Thymus (tissue), 11 donors: Measurements from ENCODE around the gene GFRA1. TPM values are rescaled to one million over a fixed set of nuclear protein-coding genes. Genes with fewer than 3 reads are reported as not detected.
A peak's percentile ranks its signal among the peaks of the same experiment; 100 is the strongest.

Experiments used
- DNase-seq, 9 donors: peaks; one replicate each; pipeline ENCODE4 v3.0.0-alpha.2; 2013; ENCODE audit warnings: low spot score in 9 of 9, low read depth in 6 of 9, missing footprints in 1 of 9
- H3K27ac ChIP-seq, 2 donors: one replicate each; pipeline ENCODE4 v1.5.1; 2013; ENCODE audit warnings: control low read depth in 1 of 2, low read depth in 1 of 2, low read length in 1 of 2, mild to moderate bottlenecking in 1 of 2, moderate library complexity in 1 of 2
- H3K27me3 ChIP-seq, 2 donors: one replicate each; pipeline ENCODE4 v1.5.1; 2013; ENCODE audit warnings: low read length in 1 of 2; ENCODE audit not compliant: control insufficient read depth in 2 of 2, insufficient read depth in 1 of 2
- H3K36me3 ChIP-seq, 2 donors: one replicate each; pipeline ENCODE4 v1.5.1; 2013; ENCODE audit warnings: low read length in 1 of 2, mild to moderate bottlenecking in 1 of 2, moderate library complexity in 1 of 2; ENCODE audit not compliant: control insufficient read depth in 2 of 2, insufficient read depth in 2 of 2
- H3K4me1 ChIP-seq, 2 donors: one replicate each; pipeline ENCODE4 v1.5.1; 2013; ENCODE audit warnings: low read length in 2 of 2; ENCODE audit not compliant: control insufficient read depth in 2 of 2, insufficient read depth in 2 of 2
- H3K4me3 ChIP-seq, 2 donors: one replicate each; pipeline ENCODE4 v1.5.1; 2013; ENCODE audit warnings: low read length in 2 of 2, control low read depth in 1 of 2, mild to moderate bottlenecking in 1 of 2
- H3K9me3 ChIP-seq, 2 donors: one replicate each; pipeline ENCODE4 v1.5.1; 2013; ENCODE audit warnings: low read length in 1 of 2, mild to moderate bottlenecking in 1 of 2; ENCODE audit not compliant: control insufficient read depth in 2 of 2, insufficient read depth in 1 of 2
- WGBS: extraction: QIAGEN DNeasy Blood & Tissue Kit; methylation state at CpG from one replicate; pipeline ENCODE4 v1.1.7; 2013; 5-methylcytosine and 5-hydroxymethylcytosine counted together
- polyA plus RNA-seq: library from polyadenylated mRNA; stranded (reverse); fragments of 200-250 nt; gene quantifications from one replicate; pipeline ENCODE4 v1.2.3, GENCODE V29; 2013
- total RNA-seq: library from RNA; stranded (reverse); fragments of 120-200 nt; gene quantifications from one replicate; pipeline ENCODE4 v1.2.4, GENCODE V29; 2013
- donor health status: healthy.

Gene GFRA1
- total and polyA plus RNA-seq, 2 donors: 1.6 to 5.0 TPM

DNA sequence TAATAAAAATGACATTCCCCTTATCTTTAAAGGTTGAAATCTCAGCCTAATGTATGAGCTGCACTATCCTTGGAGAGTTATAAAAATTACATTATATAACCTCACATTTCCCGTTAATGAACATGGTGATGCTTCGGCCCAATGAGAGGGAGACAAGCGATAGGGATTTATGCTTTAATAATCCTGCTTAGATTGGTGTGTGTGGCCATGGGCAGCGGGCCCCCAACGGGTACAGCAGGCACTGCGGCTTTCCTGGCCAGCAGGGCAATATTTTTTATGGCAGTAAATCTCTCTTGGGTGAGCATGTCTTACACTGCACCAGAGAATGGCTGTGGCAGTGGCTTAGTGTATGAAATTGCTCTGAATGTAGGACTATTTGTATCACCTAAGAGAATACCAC, 246.3 kb downstream of the GFRA1 start:
- H3K9me3 ChIP-seq: no peaks in the 10 kb centered on the region
- no peak for DNase-seq
- no peaks in the 10 kb centered on the region for H3K27me3 ChIP-seq
- H3K4me3 ChIP-seq: no peak overlapping the region
- H3K36me3 ChIP-seq: no peaks in the 10 kb centered on the region
- H3K27ac ChIP-seq: no peak overlapping the region
- WGBS: 94% methylated on average over 6 of the region's 6 CpGs
- H3K4me1 ChIP-seq: no peaks in the 10 kb centered on the region

DNA sequence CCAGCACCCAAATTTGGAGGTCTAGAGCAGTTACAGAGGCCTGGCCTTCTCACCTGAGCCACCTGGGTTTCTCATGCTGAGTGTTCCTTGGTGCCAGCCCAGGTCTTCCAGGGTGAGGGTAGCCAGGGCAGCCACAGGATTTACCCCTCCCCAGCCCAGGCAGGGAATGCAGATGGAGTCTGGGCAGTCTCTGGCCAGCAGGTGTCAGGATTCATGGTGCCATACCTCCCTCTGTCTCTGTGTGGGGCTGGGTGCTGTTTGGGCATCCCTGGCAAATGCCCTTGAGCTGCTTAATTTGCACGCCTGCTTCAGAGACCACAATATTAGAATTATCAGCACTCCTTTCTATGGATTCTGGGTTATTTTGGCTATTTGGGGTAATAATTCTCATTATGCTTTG, 246.7 kb downstream of the GFRA1 start:
- Histone ChIP-seq H3K36me3 (no peaks in the 10 kb centered on the region), H3K27me3 (no peaks in the 10 kb centered on the region), H3K27ac (no peak overlapping the region), H3K4me1 (no peaks in the 10 kb centered on the region), H3K9me3 (no peaks in the 10 kb centered on the region), H3K4me3 (no peak overlapping the region)
- WGBS: 91% methylated on average over 1 of the region's 1 CpG
- DNase-seq: no peak

DNA sequence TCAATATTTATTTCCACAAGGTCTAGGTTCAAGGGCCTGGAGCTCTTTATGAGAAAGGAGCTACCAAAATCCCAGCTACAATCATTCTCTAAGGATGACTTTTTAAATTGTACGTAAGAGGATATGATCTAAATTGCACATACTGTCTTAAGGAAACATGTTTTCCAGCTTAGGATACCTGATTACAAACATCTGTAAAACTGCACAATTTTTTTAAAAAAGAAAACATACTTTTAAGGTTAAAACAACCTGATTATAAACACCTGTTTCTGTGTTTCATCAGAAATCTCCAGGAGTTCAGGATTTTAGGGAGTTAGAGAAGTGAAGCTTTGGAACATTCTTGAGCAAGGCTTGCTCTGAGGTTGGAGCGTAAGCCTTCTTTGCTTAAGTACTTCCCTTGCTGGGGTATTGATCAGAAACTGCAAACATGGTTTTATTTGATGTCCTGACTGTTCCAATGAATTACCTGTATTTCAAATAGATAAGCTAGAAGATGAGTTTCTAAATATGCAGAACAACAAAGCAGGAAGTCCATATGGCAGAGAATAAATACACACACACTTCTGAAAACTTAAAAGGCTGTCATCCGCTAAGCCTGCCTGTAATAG, 248.6 kb downstream of the GFRA1 start:
- no peak for DNase-seq
- no peak overlapping the region for H3K27ac ChIP-seq
- H3K36me3 ChIP-seq: no peaks in the 10 kb centered on the region

DNA sequence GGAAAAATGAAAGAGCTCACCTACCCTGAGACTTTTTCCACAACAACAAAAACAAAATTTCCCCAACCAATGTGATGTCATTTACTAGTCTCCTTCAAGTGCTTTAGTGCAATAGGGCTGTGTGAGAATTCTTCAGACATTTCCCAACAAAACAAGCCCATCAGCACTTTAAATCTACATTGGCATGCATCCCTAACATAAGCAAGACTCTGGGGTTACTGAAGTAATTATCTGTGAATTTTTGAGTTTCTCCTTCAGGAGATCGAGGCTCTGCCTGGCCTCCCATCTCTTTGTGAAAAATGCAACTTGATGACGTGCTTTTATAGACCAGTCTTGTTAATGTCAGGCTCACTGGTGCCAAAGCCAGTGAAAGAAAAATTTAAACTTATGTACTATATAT, 255.6 kb downstream of the GFRA1 start:
- no peaks in the 10 kb centered on the region for H3K27me3 ChIP-seq
- H3K4me1 ChIP-seq: no peaks in the 10 kb centered on the region
- WGBS: 28% methylated on average over 2 of the region's 2 CpGs
- H3K36me3 ChIP-seq: no peaks in the 10 kb centered on the region
- no peak overlapping the region for H3K27ac ChIP-seq
- no peak overlapping the region for H3K4me3 ChIP-seq
- no peak for DNase-seq
- H3K9me3 ChIP-seq: no peaks in the 10 kb centered on the region

More for the DNA sequence above, 248.6 kb downstream of the GFRA1 start:
- Histone ChIP-seq H3K9me3 (no peaks in the 10 kb centered on the region), H3K27me3 (no peaks in the 10 kb centered on the region), H3K4me3 (no peak overlapping the region), H3K4me1 (no peaks in the 10 kb centered on the region)
- 95% methylated on average over 3 of the region's 3 CpGs for WGBS

DNA sequence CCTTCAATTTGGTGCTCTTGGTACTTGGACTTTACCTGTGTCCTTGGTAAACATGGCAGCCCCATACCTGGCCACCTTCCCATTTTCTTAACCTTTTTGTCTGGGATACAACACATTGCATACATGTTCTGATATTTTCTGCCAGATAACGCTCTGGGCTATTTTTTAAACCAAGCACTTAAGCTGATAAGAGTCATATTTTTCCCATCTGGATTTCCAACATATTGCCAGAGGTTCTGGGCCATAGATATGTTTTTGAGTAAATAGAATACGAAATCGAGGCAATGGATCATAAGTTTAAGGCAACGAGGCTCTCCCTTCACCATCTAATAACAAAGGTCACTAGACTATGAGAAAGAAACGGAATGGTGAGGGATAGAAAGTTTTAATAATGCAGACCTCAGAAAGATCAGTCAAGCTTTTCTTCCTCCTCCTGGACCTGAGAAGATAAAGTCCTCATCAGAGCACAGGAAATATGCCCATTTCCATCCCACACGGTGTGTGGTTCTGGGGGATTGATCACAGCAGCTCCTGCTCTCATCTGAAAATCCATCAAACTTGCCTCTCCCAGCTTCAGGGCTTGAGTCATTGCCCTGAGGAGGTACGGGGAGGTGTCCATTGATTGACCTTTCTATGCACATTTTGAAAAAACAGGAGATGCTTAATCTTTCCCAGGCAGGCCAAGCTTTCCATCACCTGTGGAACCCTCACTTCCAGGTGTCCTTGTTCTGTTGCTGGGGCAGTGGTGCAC, 257.2 kb downstream of the GFRA1 start:
- H3K4me3 ChIP-seq: no peak overlapping the region
- no peaks in the 10 kb centered on the region for H3K4me1 ChIP-seq
- H3K27ac ChIP-seq: no peak overlapping the region
- H3K27me3 ChIP-seq: no peaks in the 10 kb centered on the region
- DNase-seq: no peak
- H3K36me3 ChIP-seq: no peaks in the 10 kb centered on the region
- no peaks in the 10 kb centered on the region for H3K9me3 ChIP-seq
- WGBS: 81% methylated on average over 7 of the region's 7 CpGs

DNA sequence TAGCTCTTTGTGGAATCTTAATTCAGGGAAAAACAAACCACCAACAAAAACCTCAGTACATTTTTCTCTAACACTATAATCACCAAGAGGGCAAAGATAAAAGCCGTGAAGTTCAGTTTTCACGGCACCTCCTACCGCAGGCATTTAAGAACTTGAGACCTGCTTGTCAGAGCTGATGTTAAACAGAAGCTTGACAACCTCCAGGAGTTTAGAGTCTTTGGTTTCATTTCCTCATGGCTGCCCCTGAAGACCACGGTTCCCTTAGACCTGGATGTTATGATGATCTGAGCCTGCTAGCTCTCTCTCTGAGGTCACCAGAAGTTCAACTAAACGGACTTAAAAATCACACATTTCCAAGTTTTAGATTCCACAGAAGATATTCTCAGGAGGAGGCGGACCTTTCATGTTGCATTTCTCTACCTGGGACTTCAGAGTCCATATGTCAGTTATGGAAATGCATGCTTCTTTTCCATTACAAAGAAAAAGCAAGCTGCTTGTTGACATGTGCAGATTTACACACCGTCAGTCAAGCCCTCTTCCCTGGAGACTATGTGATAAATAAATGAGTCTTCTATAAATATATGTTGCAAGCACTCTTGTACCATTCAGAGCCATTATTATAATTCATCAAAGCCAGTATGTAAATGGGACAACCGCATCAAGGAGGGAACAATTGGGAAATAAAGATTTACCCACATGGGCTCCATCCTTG, 258.0 kb downstream of the GFRA1 start:
- H3K36me3 ChIP-seq: no peaks in the 10 kb centered on the region
- H3K4me1 ChIP-seq: no peaks in the 10 kb centered on the region
- H3K27ac ChIP-seq: no peak overlapping the region
- WGBS: 53% methylated on average over 8 of the region's 8 CpGs
- H3K27me3 ChIP-seq: no peaks in the 10 kb centered on the region
- H3K4me3 ChIP-seq: no peak overlapping the region
- H3K9me3 ChIP-seq: no peaks in the 10 kb centered on the region
- DNase-seq: peak in 1 of 9 donors; percentile 7

DNA sequence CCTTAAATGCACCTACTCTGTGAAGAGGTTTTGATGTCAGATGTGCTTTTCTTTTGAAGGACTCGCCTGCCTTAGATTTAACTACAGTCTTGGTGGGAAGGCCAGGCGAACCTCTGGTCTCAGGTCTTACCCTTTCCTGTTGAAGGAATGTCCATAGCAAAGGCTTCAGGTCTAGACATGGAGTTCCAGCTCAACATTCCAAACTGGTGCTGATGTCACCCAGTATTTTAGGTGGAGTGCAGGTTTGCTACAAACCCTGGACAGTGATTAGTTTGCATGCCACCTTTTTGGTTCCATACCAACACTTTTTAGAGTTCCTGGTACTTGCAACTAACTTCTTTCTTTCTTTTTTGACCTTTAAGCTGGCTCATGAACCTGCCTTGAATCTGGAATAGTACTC, 258.7 kb downstream of the GFRA1 start:
- Histone ChIP-seq H3K4me3 (no peak overlapping the region), H3K9me3 (no peaks in the 10 kb centered on the region), H3K36me3 (no peaks in the 10 kb centered on the region), H3K27me3 (no peaks in the 10 kb centered on the region), H3K27ac (no peak overlapping the region), H3K4me1 (no peaks in the 10 kb centered on the region)
- DNase-seq: no peak
- 97% methylated on average over 2 of the region's 2 CpGs for WGBS

DNA sequence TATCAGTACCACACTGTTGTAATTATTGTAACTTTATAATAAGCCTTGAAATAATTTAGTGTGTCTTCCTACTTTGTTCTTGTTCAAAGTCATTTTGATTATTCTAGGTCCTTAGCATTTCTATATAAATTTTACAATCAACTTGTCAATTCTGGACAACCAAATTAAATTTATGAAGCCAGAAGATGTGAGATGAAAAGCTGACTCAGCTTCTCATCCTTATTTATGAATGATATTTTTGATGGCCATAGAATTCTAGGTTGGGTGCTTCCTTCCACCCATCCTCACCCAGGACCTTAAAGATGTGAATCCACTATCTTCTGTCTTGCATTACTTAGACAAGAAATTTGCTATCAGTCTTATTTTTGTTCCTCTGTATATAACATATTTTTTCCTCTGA, 261.1 kb downstream of the GFRA1 start:
- Histone ChIP-seq H3K9me3 (no peaks in the 10 kb centered on the region), H3K4me3 (no peak overlapping the region), H3K36me3 (no peaks in the 10 kb centered on the region), H3K4me1 (no peaks in the 10 kb centered on the region), H3K27me3 (no peaks in the 10 kb centered on the region), H3K27ac (no peak overlapping the region)
- DNase-seq: no peak

DNA sequence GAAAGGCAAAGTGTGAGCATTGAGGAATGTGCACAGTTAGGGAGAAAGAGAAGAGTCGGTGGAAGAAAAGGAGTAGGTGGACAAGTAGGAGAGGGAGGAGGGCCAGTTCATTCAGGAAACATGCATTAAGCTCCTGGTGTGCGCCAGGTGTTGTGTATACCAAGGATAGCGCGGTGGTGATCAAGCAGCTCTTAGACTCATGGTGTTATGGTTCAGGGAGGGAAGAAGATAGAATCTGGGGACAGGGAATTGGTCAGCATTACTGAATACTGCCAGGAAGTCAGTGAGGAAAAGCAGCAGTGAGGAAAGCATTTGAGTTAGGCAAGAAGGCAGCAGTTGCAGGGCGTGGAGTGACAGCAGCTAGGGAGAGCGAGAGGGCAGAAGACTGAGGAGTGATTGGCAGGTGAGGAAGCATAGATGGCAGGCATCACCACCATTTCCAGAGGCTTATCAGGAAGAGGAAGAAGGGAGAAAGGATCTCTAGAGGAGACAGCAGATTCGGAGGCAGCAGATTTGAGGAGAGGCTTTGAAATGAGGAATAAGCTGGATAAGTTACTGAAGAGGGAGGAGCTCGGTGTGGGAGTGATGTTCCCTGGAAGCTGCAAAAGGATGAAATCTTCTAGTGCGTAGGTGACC, 265.6 kb downstream of the GFRA1 start:
- no peaks in the 10 kb centered on the region for H3K36me3 ChIP-seq
- no peak for DNase-seq
- 84% methylated on average over 9 of the region's 9 CpGs for WGBS

More for the DNA sequence above, 265.6 kb downstream of the GFRA1 start:
- no peaks in the 10 kb centered on the region for H3K4me1 ChIP-seq
- H3K4me3 ChIP-seq: no peak overlapping the region
- no peaks in the 10 kb centered on the region for H3K27me3 ChIP-seq
- H3K27ac ChIP-seq: no peak overlapping the region
- H3K9me3 ChIP-seq: no peaks in the 10 kb centered on the region
